Activated CD4-positive, alpha-beta T cell treated with anti-CD3 and anti-CD28 coated beads, Interleukin-2, amount 50 U/mL, for 24 hours (primary cell): ENCODE measurements around the gene WNT4.

Experiments used
- DNase-seq, 2 donors: peaks; one replicate each; pipeline ENCODE4 v3.0.0-alpha.2; 2020; ENCODE audit warnings: low read depth in 1 of 2, low spot score in 1 of 2

Gene WNT4

GRCh38 chr1:22089134-22089571, 53.7 kb downstream of the WNT4 start:
- no peak for DNase-seq

GRCh38 chr1:22088331-22088730, 54.6 kb downstream of the WNT4 start:
- DNase-seq, result no peak

GRCh38 chr1:22080191-22080590, 62.7 kb downstream of the WNT4 start:
- no peak for DNase-seq

- no peak for DNase-seq
Measured at GRCh38 chr1:22078133-22078532, 64.8 kb downstream of the WNT4 start.

- DNase-seq, result no peak
Measured at GRCh38 chr1:22077728-22078127, 65.2 kb downstream of the WNT4 start.

- DNase-seq, result no peak
Measured at GRCh38 chr1:22076346-22076745, 66.6 kb downstream of the WNT4 start.

GRCh38 chr1:22075718-22076117, 67.2 kb downstream of the WNT4 start:
- DNase-seq, result no peak

GRCh38 chr1:22074803-22075202, 68.1 kb downstream of the WNT4 start:
- no peak for DNase-seq

GRCh38 chr1:22071511-22071910, 71.4 kb downstream of the WNT4 start:
- no peak for DNase-seq
